Measurements from ENCODE around the gene SLAMF7.

The SLAMF7 gene

DNA sequence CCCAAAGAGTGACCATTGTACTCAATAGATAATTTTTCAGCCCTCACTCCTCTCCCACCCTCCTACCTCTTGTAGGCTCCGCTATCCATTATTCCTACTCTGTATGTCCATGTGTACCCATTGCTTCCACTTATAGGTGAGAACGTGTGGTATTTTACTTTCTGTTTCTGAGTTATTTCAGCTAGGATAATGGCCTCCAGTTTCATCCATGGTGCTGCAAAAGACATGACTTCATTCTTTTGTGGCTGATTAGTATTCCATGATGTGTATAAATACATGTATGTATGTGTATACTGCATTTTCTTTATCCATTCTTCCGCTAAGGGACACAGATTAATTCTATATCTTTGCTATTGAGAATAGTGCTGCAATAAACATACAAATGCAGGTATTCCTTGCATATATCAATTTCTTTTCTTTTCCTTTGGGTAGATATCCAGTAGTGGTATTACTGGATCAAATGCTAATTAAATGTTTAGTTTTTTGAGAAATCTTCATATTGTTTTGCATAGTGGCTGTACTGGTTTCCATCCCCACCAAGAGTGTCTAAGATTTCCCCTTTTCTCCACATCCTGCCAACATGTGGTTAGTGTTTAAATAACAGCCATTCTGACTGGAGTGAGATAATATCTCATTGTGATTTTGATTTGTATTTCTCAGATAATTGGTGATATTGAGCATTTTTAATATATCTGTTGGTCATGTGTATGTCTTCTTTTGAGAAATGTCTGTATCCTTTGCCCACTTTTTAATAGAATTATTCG is 61.8 kb downstream of the SLAMF7 start:
- H3K4me3 ChIP-seq (ENCODE audit: low read length): no peak overlapping the region
- TF ChIP-seq ZNF274 (IDR thresholded peaks at IDR 0.05; ENCODE audit: low read depth, low read length): no peak

DNA sequence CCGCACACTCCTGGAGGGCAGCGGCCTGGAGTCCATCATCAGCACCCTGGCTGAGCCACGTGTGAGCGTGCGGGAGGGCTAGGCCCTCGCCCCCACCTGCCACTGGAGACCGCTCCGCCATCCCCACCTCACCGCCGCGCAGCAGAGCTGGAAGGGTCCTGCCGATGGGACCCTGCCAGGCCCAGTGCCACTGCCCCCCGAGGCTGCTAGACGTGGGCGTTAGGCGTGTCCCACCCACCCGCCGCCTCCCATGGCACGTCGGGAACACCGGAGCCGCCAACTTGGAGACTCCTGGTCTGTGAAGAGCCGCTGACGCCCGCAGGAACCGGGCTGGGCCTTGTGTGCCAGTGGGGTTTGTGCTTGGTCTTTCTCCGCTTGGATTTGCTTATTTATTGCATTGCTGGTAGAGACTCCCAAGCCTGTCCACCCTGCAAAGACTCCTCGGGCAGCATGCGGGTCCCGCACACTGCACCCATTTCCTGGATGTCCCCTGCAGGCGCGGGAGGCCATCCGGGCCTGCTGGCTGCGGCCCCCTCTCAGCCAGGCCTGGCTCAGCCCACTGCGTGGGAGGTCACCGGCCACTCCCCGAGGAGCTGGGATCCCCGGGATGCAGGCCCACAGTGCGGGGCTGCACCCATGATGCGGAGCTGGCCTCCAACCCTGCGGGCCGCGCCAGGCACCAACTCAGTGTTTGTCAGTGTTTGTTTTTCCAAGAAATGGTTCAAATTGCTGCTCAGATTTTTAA is 63.0 kb downstream of the SLAMF7 start:
- no peak overlapping the region for H3K4me3 ChIP-seq (ENCODE audit: low read length)
- TF ChIP-seq ZNF274 (IDR thresholded peaks at IDR 0.05; ENCODE audit: low read depth, low read length): no peak

Data from GM08714 (cell line).